Ovary (tissue), 9 donors: ENCODE results near the gene PPDPF. TPM values are rescaled to one million over a fixed set of nuclear protein-coding genes. Genes with fewer than 3 reads are reported as not detected.
A peak's percentile ranks its signal among the peaks of the same experiment; 100 is the strongest.

Source experiments
- DNase-seq, 5 donors: peaks; one replicate each; pipeline ENCODE4 v3.0.0-alpha.2; 2019 to 2020
- H3K27ac ChIP-seq, 2 donors: fragments of 200-600 bp; one replicate each; pipeline versions ENCODE4 v1.5.1 to v1.8.0; 2019 to 2022
- H3K27me3 ChIP-seq: fragments of 200-600 bp; one replicate; pipeline ENCODE4 v1.8.0; 2022
- H3K36me3 ChIP-seq: fragments of 200-600 bp; sonication (generic); one replicate; pipeline ENCODE4 v1.5.1; 2019
- H3K4me1 ChIP-seq: one replicate; pipeline ENCODE4 v1.8.1; 2013; ENCODE audit warnings: mild to moderate bottlenecking, moderate library complexity; ENCODE audit not compliant: insufficient read depth
- H3K4me3 ChIP-seq: fragments of 200-600 bp; sonication (generic); one replicate; pipeline ENCODE4 v1.5.1; 2017
- H3K9me3 ChIP-seq, 2 donors: fragments of 200-600 bp in 1 of 2; sonication (generic) in 1 of 2; one replicate each; pipeline versions ENCODE4 v1.5.1 to v1.8.1; 2013 to 2019; ENCODE audit warnings: mild to moderate bottlenecking in 1 of 2, moderate library complexity in 1 of 2
- CTCF ChIP-seq, 3 donors: fragments of 450-650 bp in 2 of 3; fragments of 200-600 bp in 1 of 3; IDR thresholded peaks; one replicate each; pipeline versions ENCODE4 v1.5.1 to v1.8.0; 2016 to 2022; ENCODE audit warnings: antibody characterized with exemption in 3 of 3, mild to moderate bottlenecking in 1 of 3
- EP300 ChIP-seq: sonication (generic); formaldehyde crosslinking; IDR thresholded peaks from one replicate; pipeline ENCODE4 v1.6.1; 2017; ENCODE audit warnings: antibody characterized with exemption
- POLR2A ChIP-seq: fragments of 450-650 bp; IDR thresholded peaks from one replicate; pipeline ENCODE4 v1.6.1; 2017; ENCODE audit warnings: antibody characterized with exemption, mild to moderate bottlenecking, moderate library complexity
- WGBS, 3 donors: extraction: QIAGEN DNeasy Blood & Tissue Kit in 1 of 3; methylation state at CpG; one replicate each; pipeline versions ENCODE4 v1.1.5 to v1.1.7; 2013 to 2017; 5-methylcytosine and 5-hydroxymethylcytosine counted together
- intact Hi-C, 4 donors: fragments of 100-400 bp; cut with DNase I; formaldehyde crosslinking; loops; one replicate each; pipeline versions ENCODE4 v1.11.0 to v1.15.1; 2022 to 2023
- polyA plus RNA-seq, 2 donors: library from polyadenylated mRNA; stranded (reverse); fragments of 200-250 nt in 1 of 2; fragments of 350-450 nt in 1 of 2; fragmentation: Illumina TruSeq in 1 of 2; extraction: RNeasy Lipid Tissue Mini Kit (QIAGEN cat#74804) in 1 of 2; gene quantifications; one replicate each; pipeline ENCODE4 v1.2.3, GENCODE V29; 2013 to 2014
- total RNA-seq, 7 donors: library from RNA; depleted of rRNA in 2 of 7; stranded (reverse); fragments of >200 nt in 2 of 7; fragmentation: NEBNext Ultra II Directional in 3 of 7; extraction: Animal tissue kit (Norgen Biotek cat#: 25700) in 3 of 7; gene quantifications; one replicate each; pipeline versions ENCODE4 v1.1.0 to v1.2.4, GENCODE V29; 2016 to 2023
- donor health status: DM: no; HTN: no; CAD: no; lungs with moderate emphysema.
- donor health status: DM: no; HTN: no; CAD: no.
- donor health status: Bipolar disorder and iron deficiency.
- donor health status: DM: yes; HTN: yes; CAD: no.
- donor health status: DM: no; HTN: no; CAD: no.
- donor health status: DM: yes; HTN: yes; CAD: no.

PPDPF gene
- total and polyA plus RNA-seq, 9 donors: 4.9 to 315 (median 201) TPM

DNA sequence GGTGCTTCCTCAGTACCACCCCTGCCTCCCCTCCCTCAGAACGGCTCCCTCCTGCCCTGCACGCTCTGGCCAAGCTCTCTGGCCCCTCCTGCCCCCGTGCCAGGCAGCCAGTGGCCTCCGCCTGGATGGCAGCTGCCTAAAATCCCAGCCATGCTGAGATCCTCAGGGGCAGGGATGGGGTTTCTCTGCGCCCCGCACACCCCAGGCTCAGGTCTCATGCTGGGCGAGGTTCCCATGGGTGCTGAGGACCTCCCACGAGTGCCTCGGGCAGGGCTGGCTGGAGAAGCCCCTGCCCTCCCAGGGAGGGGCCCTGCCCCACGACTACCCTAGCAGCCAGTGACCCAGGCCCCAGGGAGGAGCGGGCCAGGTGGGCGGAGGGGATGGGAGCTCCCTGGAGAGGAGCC, 13.9 kb downstream of the PPDPF start:
- H3K27me3 ChIP-seq: no peaks in the 10 kb centered on the region
- H3K36me3 ChIP-seq: no peaks in the 10 kb centered on the region
- DNase-seq: no peak
- no peak overlapping the region for H3K27ac ChIP-seq
- intact Hi-C loops: loop anchor here in 2 of 4 donors (10.0 kb wide), 2 partner anchors 110 to 340 kb away; no protein-coding TSS in a partner anchor
- 16 to 32% (median 23%) methylated on average over 6 to 12 of the region's 12 CpGs for WGBS, 3 donors
- no peak for TF ChIP-seq CTCF (IDR thresholded peaks at IDR 0.05)
- H3K4me1 ChIP-seq: peaks cover 2% of the 10 kb centered on the region
- H3K9me3 ChIP-seq: no peaks in the 10 kb centered on the region
- no peak overlapping the region for H3K4me3 ChIP-seq

GRCh38 chr20:63534831-63535651, 14.5 kb downstream of the PPDPF start:
- intact Hi-C loops: loop anchor here (5.0 to 10.0 kb wide), 5 partner anchors 110 to 442 kb away; partner anchors contain the start of genes ABHD16B (in 2 of the 4) and SAMD10 (in 1 of the 4)
- DNase-seq: no peak
- no peak overlapping the region for H3K4me3 ChIP-seq
- no peaks in the 10 kb centered on the region for H3K27me3 ChIP-seq
- H3K27ac ChIP-seq: no peak overlapping the region
- 26 to 42% (median 28%) methylated on average over 40 to 49 of the region's 49 CpGs for WGBS, 3 donors
- H3K36me3 ChIP-seq: no peaks in the 10 kb centered on the region
- no peaks in the 10 kb centered on the region for H3K9me3 ChIP-seq
- no peak for TF ChIP-seq POLR2A
- no peak for TF ChIP-seq CTCF (IDR thresholded peaks at IDR 0.05)
- TF ChIP-seq EP300: no peak
- H3K4me1 ChIP-seq: peaks cover 2% of the 10 kb centered on the region

GRCh38 chr20:63536241-63536977, 15.8 kb downstream of the PPDPF start:
- H3K9me3 ChIP-seq: no peaks in the 10 kb centered on the region
- peak overlapping the region; percentile 0 for H3K4me3 ChIP-seq
- peaks cover 2% of the 10 kb centered on the region for H3K4me1 ChIP-seq
- TF ChIP-seq EP300 (no peak), CTCF (IDR thresholded peaks at IDR 0.05) (no peak), POLR2A (no peak)
- intact Hi-C loops: loop anchor here (5.0 to 10.0 kb wide), 5 partner anchors 108 to 441 kb away; partner anchors contain the start of genes ABHD16B (in 2 of the 4) and SAMD10 (in 1 of the 4)
- WGBS, 3 donors: 33 to 56% (median 47%) methylated on average over 32 to 35 of the region's 35 CpGs
- no peaks in the 10 kb centered on the region for H3K36me3 ChIP-seq
- DNase-seq: peak in 1 of 5 donors; percentile 26
- H3K27me3 ChIP-seq: no peaks in the 10 kb centered on the region
- H3K27ac ChIP-seq: no peak overlapping the region

GRCh38 chr20:63536997-63537524, 16.5 kb downstream of the PPDPF start, which contains the start of gene PTK6:
Gene PTK6 (minus strand): TSS chr20:63537376. CDS start chr20:63537314, 62 bp downstream.
- DNase-seq: peak in 1 of 5 donors; percentile 29
- H3K27me3 ChIP-seq: no peaks in the 10 kb centered on the region

More at GRCh38 chr20:63536997-63537524, 16.5 kb downstream of the PPDPF start, which contains the start of gene PTK6:
- H3K27ac ChIP-seq: no peak within 1 kb of the TSS
- H3K4me1 ChIP-seq: peaks cover 2% of the 10 kb centered on the region
- intact Hi-C loops: loop anchor here (5.0 to 10.0 kb wide), 5 partner anchors 108 to 440 kb away; partner anchors contain the start of genes ABHD16B (in 2 of the 4) and SAMD10 (in 1 of the 4)
- WGBS, 3 donors: 73 to 82% (median 79%) methylated on average over 22 to 29 of the region's 29 CpGs
- TF ChIP-seq POLR2A (no peak), CTCF (IDR thresholded peaks at IDR 0.05) (no peak), EP300 (no peak)
- no peaks in the 10 kb centered on the region for H3K9me3 ChIP-seq
- peak within 1 kb of the TSS; percentile 0 for H3K4me3 ChIP-seq
- no peaks in the 10 kb centered on the region for H3K36me3 ChIP-seq
